Caco-2 (cell line): ENCODE data around the gene UGT2A1. TPM values are rescaled to one million over a fixed set of nuclear protein-coding genes. Genes with fewer than 3 reads are reported as not detected.
A peak's percentile ranks its signal among the peaks of the same experiment; 100 is the strongest.

Experiments used
- BruUV-seq: library from RNA; stranded (reverse); fragments of 400-500 nt; replicated peaks from 2 replicates; lab custom pipeline; 2021; lab: Mats Ljungman, UMichigan
- CTCF ChIA-PET: fragments of 300-600 bp; sonication (Branson Sonifier 250); formaldehyde crosslinking; loops from one replicate; lab custom pipeline; 2022; ENCODE audit warnings: antibody characterized with exemption; lab: Charles Lee
- POLR2A ChIA-PET: fragments of 300-600 bp; sonication (Branson Sonifier 250); formaldehyde crosslinking; loops from one replicate; lab custom pipeline; 2022; ENCODE audit warnings: antibody characterized with exemption; lab: Charles Lee
- DNase-seq, 2 experiments: peaks; one replicate each; pipeline versions ENCODE4 v3.0.0 to v3.0.0-alpha.2; 2020 to 2022
- H3K27me3 ChIP-seq: replicated peaks from 2 replicates; pipeline ENCODE4 v1.6.0; 2011; ENCODE audit warnings: low read length; ENCODE audit not compliant: control insufficient read depth, insufficient read depth
- H3K36me3 ChIP-seq: 2 replicates; pipeline ENCODE4 v1.5.1; 2011; ENCODE audit warnings: low read length; ENCODE audit not compliant: control insufficient read depth, insufficient read depth
- H3K4me1 ChIP-seq: fragments of 250-450 bp; sonication (Bioruptor Pico); 2 replicates; pipeline ENCODE4 v1.5.1; 2020; ENCODE audit warnings: mild to moderate bottlenecking
- H3K4me3 ChIP-seq: 2 replicates; pipeline ENCODE4 v1.5.1; 2011; ENCODE audit warnings: low read depth, mild to moderate bottlenecking, control low read depth, low read length
- H3K9me3 ChIP-seq: fragments of 250-450 bp; sonication (Bioruptor Pico); 2 replicates; pipeline ENCODE4 v1.5.1; 2020; ENCODE audit warnings: mild to moderate bottlenecking, moderate library complexity
- H3K27ac Mint-ChIP-seq: one replicate; pipeline ENCODE4 v1.8.0; 2022; ENCODE audit warnings: mixed read lengths; ENCODE audit not compliant: unreplicated experiment
- H3K27me3 Mint-ChIP-seq: one replicate; pipeline ENCODE4 v1.8.0; 2022; ENCODE audit warnings: mixed read lengths; ENCODE audit not compliant: insufficient read depth, unreplicated experiment
- H3K36me3 Mint-ChIP-seq: one replicate; pipeline ENCODE4 v1.8.0; 2022; ENCODE audit warnings: mild to moderate bottlenecking, mixed read lengths; ENCODE audit not compliant: insufficient read depth, unreplicated experiment
- H3K4me1 Mint-ChIP-seq: one replicate; pipeline ENCODE4 v1.8.0; 2022; ENCODE audit warnings: low read depth, mixed read lengths; ENCODE audit not compliant: unreplicated experiment
- H3K4me3 Mint-ChIP-seq: one replicate; pipeline ENCODE4 v1.8.0; 2022; ENCODE audit warnings: mild to moderate bottlenecking, moderate library complexity, mixed read lengths; ENCODE audit not compliant: unreplicated experiment
- H3K9me3 Mint-ChIP-seq: one replicate; pipeline ENCODE4 v1.8.0; 2022; ENCODE audit warnings: mixed read lengths; ENCODE audit not compliant: unreplicated experiment
- CTCF ChIP-seq, 2 experiments: fragments of 200-600 bp in 1 of 2; IDR thresholded peaks; 1 replicate in 1 of 2; 2 replicates in 1 of 2; pipeline versions ENCODE4 v1.5.1 to v1.8.0; 2011 to 2022; ENCODE audit warnings: antibody characterized with exemption in 1 of 2, control low read depth in 1 of 2, inconsistent platforms in 1 of 2, low read depth in 1 of 2, low read length in 1 of 2, mild to moderate bottlenecking in 1 of 2, moderate library complexity in 1 of 2; ENCODE audit not compliant: insufficient read depth in 1 of 2, severe bottlenecking in 1 of 2, unreplicated experiment in 1 of 2
- intact Hi-C: fragments of 100-400 bp; cut with micrococcal nuclease; formaldehyde crosslinking; loops from one replicate; pipeline ENCODE4 v1.10.0; 2022; ENCODE audit not compliant: unreplicated experiment
- total RNA-seq: library from RNA; stranded (reverse); gene quantifications from 2 replicates; pipeline ENCODE4 v1.2.3, GENCODE V29; 2022

The UGT2A1 gene
- total RNA-seq, 1 experiment from 2014 or later = not detected

DNA sequence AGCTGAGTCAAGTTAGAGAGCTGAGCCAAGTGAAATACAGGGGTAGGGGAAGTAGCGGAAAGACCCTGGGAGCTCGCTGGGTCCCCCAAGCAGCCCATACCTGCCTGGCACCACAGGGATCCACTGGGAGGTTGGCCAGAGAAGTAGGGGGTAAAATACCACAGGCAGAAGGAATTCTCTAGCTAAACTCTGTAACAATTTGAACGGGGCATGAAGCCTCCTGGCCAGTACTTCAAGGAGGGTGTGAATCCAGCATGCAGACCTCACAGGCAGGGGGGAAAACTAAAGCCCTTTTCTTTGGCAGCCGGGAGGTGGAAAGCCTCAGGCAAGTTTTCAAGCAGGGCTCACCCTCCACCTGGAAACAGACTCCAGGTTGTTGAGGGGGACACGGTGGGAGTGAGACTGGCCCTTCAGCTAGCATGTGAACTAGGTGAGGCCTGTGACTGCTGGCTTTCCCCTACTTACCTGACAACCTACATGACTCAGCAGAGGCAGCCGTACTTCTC, 3.7 kb upstream of the UGT2A1 start:
- H3K27me3 ChIP-seq = no peaks in the 10 kb centered on the region
- H3K27ac Mint-ChIP-seq = no peak overlapping the region
- no TSS peak for BruUV-seq
- H3K27me3 Mint-ChIP-seq = no peaks in the 10 kb centered on the region
- intact Hi-C loops = no loop called here
- no peak overlapping the region for H3K4me3 Mint-ChIP-seq
- CTCF ChIA-PET = no interaction called here
- H3K4me1 Mint-ChIP-seq = no peaks in the 10 kb centered on the region
- no peaks in the 10 kb centered on the region for H3K36me3 ChIP-seq
- H3K4me1 ChIP-seq = no peaks in the 10 kb centered on the region
- POLR2A ChIA-PET = no interaction called here
- peaks cover 24% of the 10 kb centered on the region for H3K9me3 Mint-ChIP-seq
- no peak for DNase-seq
- H3K9me3 ChIP-seq = no peaks in the 10 kb centered on the region
- no peak for TF ChIP-seq CTCF (IDR thresholded peaks at IDR 0.05; ENCODE audit: insufficient read depth in 1 of 2, low read depth in 1 of 2, low read length in 1 of 2, severe bottlenecking in 1 of 2, unreplicated experiment in 1 of 2)
- H3K36me3 Mint-ChIP-seq = no peaks in the 10 kb centered on the region
- H3K4me3 ChIP-seq = no peak overlapping the region

- POLR2A ChIA-PET = no interaction called here
- Mint-ChIP-seq H3K9me3 (no peaks in the 10 kb centered on the region), H3K27me3 (no peaks in the 10 kb centered on the region), H3K4me3 (no peak overlapping the region), H3K36me3 (no peaks in the 10 kb centered on the region), H3K4me1 (peaks cover 11% of the 10 kb centered on the region), H3K27ac (no peak overlapping the region)
- no peak for TF ChIP-seq CTCF (IDR thresholded peaks at IDR 0.05; ENCODE audit: insufficient read depth in 1 of 2, low read depth in 1 of 2, low read length in 1 of 2, severe bottlenecking in 1 of 2, unreplicated experiment in 1 of 2)
- CTCF ChIA-PET = no interaction called here
- H3K4me1 ChIP-seq = peaks cover 9% of the 10 kb centered on the region; the same call in 1 of the 2 replicates
- no peak overlapping the region for H3K4me3 ChIP-seq
- intact Hi-C loops = no loop called here
- no peak for DNase-seq
- no peaks in the 10 kb centered on the region for H3K9me3 ChIP-seq
- H3K36me3 ChIP-seq = no peaks in the 10 kb centered on the region
- no TSS peak for BruUV-seq
- H3K27me3 ChIP-seq = no peaks in the 10 kb centered on the region
These were observed 2.2 kb downstream of the UGT2A1 start for GRCh38 chr4:69650872-69651271.

DNA sequence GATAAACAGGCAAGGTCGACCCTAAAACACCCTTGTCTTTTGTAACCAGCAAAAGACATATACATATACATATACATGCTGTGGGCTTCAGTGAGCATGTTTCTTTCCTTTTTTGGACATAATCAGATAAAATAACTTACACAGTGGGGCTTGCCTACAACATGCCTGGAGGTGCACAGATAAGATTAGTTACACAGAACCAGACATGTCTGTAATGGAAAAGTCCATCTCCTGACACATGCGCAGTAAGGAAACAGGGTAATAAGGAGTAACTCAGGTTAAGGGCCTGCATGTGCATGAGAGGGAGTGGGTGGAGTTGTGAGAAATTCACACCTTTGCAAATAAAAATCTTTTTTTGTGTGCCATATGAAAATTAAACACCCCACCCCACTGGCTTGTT, 3.4 kb downstream of the UGT2A1 start:
- Mint-ChIP-seq H3K27ac (peak overlapping the region; percentile 3), H3K36me3 (no peaks in the 10 kb centered on the region), H3K4me3 (no peak overlapping the region), H3K4me1 (peaks cover 11% of the 10 kb centered on the region), H3K9me3 (no peaks in the 10 kb centered on the region), H3K27me3 (no peaks in the 10 kb centered on the region)
- BruUV-seq = no TSS peak
- H3K4me3 ChIP-seq = no peak overlapping the region
- H3K9me3 ChIP-seq = no peaks in the 10 kb centered on the region
- peaks cover 9% of the 10 kb centered on the region; the same call in 1 of the 2 replicates for H3K4me1 ChIP-seq
- no peaks in the 10 kb centered on the region for H3K27me3 ChIP-seq
- CTCF ChIA-PET = no interaction called here
- TF ChIP-seq CTCF (IDR thresholded peaks at IDR 0.05; ENCODE audit: insufficient read depth in 1 of 2, low read depth in 1 of 2, low read length in 1 of 2, severe bottlenecking in 1 of 2, unreplicated experiment in 1 of 2) = no peak
- POLR2A ChIA-PET = no interaction called here
- no peaks in the 10 kb centered on the region for H3K36me3 ChIP-seq
- DNase-seq = peak in 1 of 2 experiments; percentile 10
- intact Hi-C loops = no loop called here
